OCI-LY3 (cell line): ENCODE data around the gene ADRB2.

ENCODE experiments used
- H2AFZ ChIP-seq: fragments of 200-600, 300-600 bp; shearing (Covaris generic); 2 replicates; pipeline ENCODE4 v1.6.0; 2014; ENCODE audit warnings: antibody characterized with exemption, low read depth, low read length
- H3K27ac ChIP-seq: fragments of 200-600, 300-600 bp; sonication (generic); 2 replicates; pipeline ENCODE4 v1.5.1; 2014; ENCODE audit warnings: mild to moderate bottlenecking, low read length, moderate library complexity, mixed read lengths
- H3K27me3 ChIP-seq: fragments of 200-600, 300-600 bp; sonication (generic); 2 replicates; pipeline ENCODE4 v1.6.1; 2014; ENCODE audit warnings: low read depth, low read length, mixed read lengths
- H3K36me3 ChIP-seq: fragments of 200-600, 300-600 bp; sonication (generic); replicated peaks from 2 replicates; pipeline ENCODE3; 2014; ENCODE audit warnings: low read depth, low read length, mixed read lengths
- H3K4me1 ChIP-seq: fragments of 300-600, 200-600 bp; sonication (generic); 2 replicates; pipeline ENCODE4 v1.6.1; 2014; ENCODE audit warnings: low read length, mixed read lengths
- H3K4me2 ChIP-seq: fragments of 200-600, 300-600 bp; sonication (generic); 2 replicates; pipeline ENCODE4 v1.6.1; 2014; ENCODE audit warnings: low read length, mixed read lengths
- H3K4me3 ChIP-seq: fragments of 300-600, 200-600 bp; sonication (generic); 2 replicates; pipeline ENCODE4 v1.5.1; 2014; ENCODE audit warnings: antibody characterized with exemption, mild to moderate bottlenecking, low read length, moderate library complexity
- H3K79me2 ChIP-seq: fragments of 300-600, 200-600 bp; shearing (Covaris generic); 2 replicates; pipeline ENCODE4 v1.6.1; 2014; ENCODE audit warnings: mild to moderate bottlenecking, low read length, mixed read lengths
- H3K9ac ChIP-seq: fragments of 300-600, 200-600 bp; shearing (Covaris generic); 2 replicates; pipeline ENCODE4 v1.6.0; 2014; ENCODE audit warnings: mild to moderate bottlenecking, low read length, moderate library complexity
- H3K9me3 ChIP-seq: fragments of 200-600, 300-600 bp; shearing (Covaris generic); 2 replicates; pipeline ENCODE4 v1.6.1; 2014; ENCODE audit warnings: low read length, mixed read lengths; ENCODE audit not compliant: insufficient read depth
- H4K20me1 ChIP-seq: fragments of 200-600, 300-600 bp; sonication (generic); 2 replicates; pipeline ENCODE4 v1.6.1; 2016; ENCODE audit warnings: low read length, mixed read lengths; ENCODE audit not compliant: insufficient read depth
- EZH2phosphoT487 ChIP-seq: fragments of 200-600 bp; shearing (Covaris generic); IDR thresholded peaks from 2 replicates; pipeline ENCODE4 v1.6.1; 2018; ENCODE audit warnings: antibody characterized with exemption, mixed run types, low read depth
- TF ChIP-seq, protein P1 (sequence below): fragments of 200-600, 300-600 bp; sonication (generic); IDR thresholded peaks from 2 replicates; pipeline ENCODE4 v1.5.1; 2014; ENCODE audit warnings: antibody characterized with exemption, low read length, low read depth

Gene ADRB2

GRCh38 chr5:148841519-148841918, 15.1 kb downstream of the ADRB2 start:
- no peak overlapping the region for H3K4me2 ChIP-seq
- peaks cover 12% of the 10 kb centered on the region for H3K4me1 ChIP-seq
- no peak overlapping the region for H3K27ac ChIP-seq
- H3K4me3 ChIP-seq, result no peak overlapping the region
- peaks cover 53% of the 10 kb centered on the region for H3K27me3 ChIP-seq
- H3K9ac ChIP-seq, result no peak overlapping the region
- peaks cover 5% of the 10 kb centered on the region; the same call in 1 of the 2 replicates for H4K20me1 ChIP-seq
- H3K36me3 ChIP-seq, result no peaks in the 10 kb centered on the region
- no peaks in the 10 kb centered on the region for H3K9me3 ChIP-seq
- no peak overlapping the region for H2AFZ ChIP-seq
- no peaks in the 10 kb centered on the region for H3K79me2 ChIP-seq
- no peak for TF ChIP-seq EZH2phosphoT487
- TF ChIP-seq, protein P1, sequence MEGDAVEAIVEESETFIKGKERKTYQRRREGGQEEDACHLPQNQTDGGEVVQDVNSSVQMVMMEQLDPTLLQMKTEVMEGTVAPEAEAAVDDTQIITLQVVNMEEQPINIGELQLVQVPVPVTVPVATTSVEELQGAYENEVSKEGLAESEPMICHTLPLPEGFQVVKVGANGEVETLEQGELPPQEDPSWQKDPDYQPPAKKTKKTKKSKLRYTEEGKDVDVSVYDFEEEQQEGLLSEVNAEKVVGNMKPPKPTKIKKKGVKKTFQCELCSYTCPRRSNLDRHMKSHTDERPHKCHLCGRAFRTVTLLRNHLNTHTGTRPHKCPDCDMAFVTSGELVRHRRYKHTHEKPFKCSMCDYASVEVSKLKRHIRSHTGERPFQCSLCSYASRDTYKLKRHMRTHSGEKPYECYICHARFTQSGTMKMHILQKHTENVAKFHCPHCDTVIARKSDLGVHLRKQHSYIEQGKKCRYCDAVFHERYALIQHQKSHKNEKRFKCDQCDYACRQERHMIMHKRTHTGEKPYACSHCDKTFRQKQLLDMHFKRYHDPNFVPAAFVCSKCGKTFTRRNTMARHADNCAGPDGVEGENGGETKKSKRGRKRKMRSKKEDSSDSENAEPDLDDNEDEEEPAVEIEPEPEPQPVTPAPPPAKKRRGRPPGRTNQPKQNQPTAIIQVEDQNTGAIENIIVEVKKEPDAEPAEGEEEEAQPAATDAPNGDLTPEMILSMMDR, result no peak

GRCh38 chr5:148842161-148842560, 15.8 kb downstream of the ADRB2 start:
- H3K79me2 ChIP-seq, result no peaks in the 10 kb centered on the region
- H3K4me2 ChIP-seq, result no peak overlapping the region
- H3K27me3 ChIP-seq, result peaks cover 49% of the 10 kb centered on the region
- H3K9ac ChIP-seq, result no peak overlapping the region
- H3K27ac ChIP-seq, result no peak overlapping the region
- TF ChIP-seq EZH2phosphoT487, result no peak
- TF ChIP-seq, protein P1, result no peak
- peaks cover 4% of the 10 kb centered on the region; the same call in 1 of the 2 replicates for H4K20me1 ChIP-seq
- no peaks in the 10 kb centered on the region for H3K36me3 ChIP-seq
- H3K4me3 ChIP-seq, result no peak overlapping the region
- no peak overlapping the region for H2AFZ ChIP-seq
- H3K9me3 ChIP-seq, result no peaks in the 10 kb centered on the region
- H3K4me1 ChIP-seq, result peaks cover 5% of the 10 kb centered on the region

GRCh38 chr5:148843510-148844318, 17.3 kb downstream of the ADRB2 start:
- no peak for TF ChIP-seq EZH2phosphoT487
- TF ChIP-seq, protein P1, result no peak
- no peak overlapping the region for H3K4me3 ChIP-seq
- H3K27me3 ChIP-seq, result peaks cover 37% of the 10 kb centered on the region
- no peak overlapping the region for H3K9ac ChIP-seq
- H3K4me1 ChIP-seq, result no peaks in the 10 kb centered on the region
- H3K79me2 ChIP-seq, result no peaks in the 10 kb centered on the region
- H3K9me3 ChIP-seq, result no peaks in the 10 kb centered on the region
- no peaks in the 10 kb centered on the region for H4K20me1 ChIP-seq
- H3K36me3 ChIP-seq, result no peaks in the 10 kb centered on the region
- H3K27ac ChIP-seq, result no peak overlapping the region
- no peak overlapping the region for H2AFZ ChIP-seq
- H3K4me2 ChIP-seq, result no peak overlapping the region

DNA sequence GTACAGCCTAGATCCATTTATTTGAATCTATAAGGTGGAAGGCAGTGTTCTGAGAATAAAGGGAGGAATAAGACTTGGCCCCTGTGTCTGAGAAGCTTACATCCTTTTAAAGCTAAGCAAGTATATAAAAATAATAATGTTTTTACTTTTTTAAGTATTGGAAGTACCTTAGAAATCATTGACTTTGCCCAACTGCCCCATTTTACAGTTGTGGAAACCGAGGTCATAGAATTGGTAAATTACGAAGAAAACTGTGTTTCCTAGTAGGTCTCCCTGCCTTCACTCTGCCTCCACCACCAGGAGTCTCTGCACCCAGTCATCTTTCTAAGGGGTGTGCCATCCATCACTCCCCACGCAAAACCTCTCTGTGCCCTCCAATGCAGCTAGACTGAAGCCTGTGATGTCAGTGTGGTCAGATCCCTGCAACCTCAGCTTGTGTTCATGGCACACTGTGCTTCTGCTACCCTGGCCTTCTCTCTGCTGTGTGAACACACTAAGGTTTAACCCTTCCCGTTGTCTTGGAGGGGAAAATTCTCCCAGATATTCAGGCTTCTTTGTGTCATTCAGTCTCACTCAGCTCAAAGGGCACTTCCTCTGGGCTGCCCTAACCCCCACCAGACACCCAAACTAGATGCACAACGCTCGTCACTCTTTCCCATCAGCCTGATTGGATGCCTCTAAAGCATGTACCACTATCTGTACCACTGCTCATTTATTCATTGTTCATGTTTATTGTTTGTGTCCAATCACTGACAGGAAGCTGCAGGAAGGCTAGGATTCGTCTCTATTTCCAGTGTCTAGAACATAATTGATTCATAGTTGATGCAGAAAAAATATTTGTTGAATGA, 18.2 kb downstream of the ADRB2 start:
- Histone ChIP-seq H3K4me1 (no peaks in the 10 kb centered on the region), H2AFZ (no peak overlapping the region), H4K20me1 (no peaks in the 10 kb centered on the region), H3K79me2 (no peaks in the 10 kb centered on the region), H3K9me3 (no peaks in the 10 kb centered on the region), H3K27me3 (peaks cover 32% of the 10 kb centered on the region), H3K27ac (no peak overlapping the region), H3K36me3 (no peaks in the 10 kb centered on the region), H3K4me2 (no peak overlapping the region), H3K9ac (no peak overlapping the region), H3K4me3 (no peak overlapping the region)
- TF ChIP-seq, protein P1, result no peak
- TF ChIP-seq EZH2phosphoT487, result no peak
